Colonic mucosa (tissue), 4 donors: ENCODE measurements around the gene ARHGAP8. TPM values are rescaled to one million over a fixed set of nuclear protein-coding genes. Genes with fewer than 3 reads are reported as not detected.

ENCODE experiments used
- DNase-seq: peaks from one replicate; pipeline ENCODE4 v3.0.0-alpha.2; 2020
- H3K27ac ChIP-seq: fragments of 200-600 bp; one replicate; pipeline ENCODE4 v1.8.0; 2021
- H3K27me3 ChIP-seq: fragments of 200-600 bp; one replicate; pipeline ENCODE4 v1.8.0; 2021
- H3K36me3 ChIP-seq: fragments of 200-600 bp; one replicate; pipeline ENCODE4 v1.8.0; 2021
- H3K4me1 ChIP-seq: fragments of 200-600 bp; one replicate; pipeline ENCODE4 v1.8.0; 2021; ENCODE audit warnings: mild to moderate bottlenecking
- H3K4me3 ChIP-seq: fragments of 200-600 bp; one replicate; pipeline ENCODE4 v1.8.0; 2021
- H3K9ac ChIP-seq, 2 donors: one replicate each; pipeline ENCODE4 v1.7.0; 2013; ENCODE audit warnings: control low read depth in 2 of 2, low read depth in 2 of 2, low read length in 2 of 2
- H3K9me3 ChIP-seq: fragments of 200-600 bp; one replicate; pipeline ENCODE4 v1.8.0; 2021
- intact Hi-C: fragments of 100-400 bp; cut with DNase I; formaldehyde crosslinking; loops from one replicate; pipeline ENCODE4 v1.14.1; 2022
- total RNA-seq, 2 donors: library from RNA; stranded (reverse); fragmentation: NEBNext Ultra II Directional in 1 of 2; extraction: Animal tissue kit (Norgen Biotek cat#: 25700) in 1 of 2; gene quantifications; one replicate each; pipeline ENCODE4 v1.2.1, GENCODE V29; 2021
- TF ChIP-seq, protein P1 (sequence below): fragments of 200-600 bp; IDR thresholded peaks from one replicate; pipeline ENCODE4 v1.8.0; 2022; ENCODE audit warnings: antibody characterized with exemption, mild to moderate bottlenecking
- donor health status: healthy.
- donor health status: DM: no; HTN: no; CAD: no.
- donor health status: DM: no; HTN: no; CAD: no.

ARHGAP8 gene
- total RNA-seq, 2 donors from 2014 or later, result 38.4 to 69.9 TPM

DNA sequence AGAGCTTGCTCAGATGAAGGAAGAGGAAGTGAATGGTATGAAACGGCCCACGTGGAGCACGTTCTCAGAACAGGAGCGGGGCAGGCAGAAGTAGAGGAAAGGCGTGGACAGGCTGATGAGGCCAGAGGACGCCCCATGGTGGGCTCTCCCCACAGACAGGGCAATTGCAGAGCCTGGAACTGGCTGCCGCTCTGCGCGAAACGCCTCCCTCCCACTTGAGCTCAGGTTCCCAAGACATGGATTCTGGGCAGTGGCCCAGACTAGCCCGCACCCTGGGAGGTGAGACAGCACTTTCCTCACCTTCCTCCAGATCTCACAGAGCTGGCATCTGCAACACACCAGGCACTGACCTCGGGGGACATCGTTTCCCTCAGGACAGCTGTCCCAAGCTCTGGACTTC, 139.9 kb downstream of the ARHGAP8 start:
- H3K4me3 ChIP-seq, result no peak overlapping the region
- H3K9me3 ChIP-seq, result no peaks in the 10 kb centered on the region
- H3K36me3 ChIP-seq, result no peaks in the 10 kb centered on the region
- DNase-seq, result no peak
- H3K4me1 ChIP-seq, result no peaks in the 10 kb centered on the region
- intact Hi-C loops, result no loop called here
- no peaks in the 10 kb centered on the region for H3K27me3 ChIP-seq
- H3K27ac ChIP-seq, result no peak overlapping the region
- H3K9ac ChIP-seq, result no peak overlapping the region
- TF ChIP-seq, protein P1, sequence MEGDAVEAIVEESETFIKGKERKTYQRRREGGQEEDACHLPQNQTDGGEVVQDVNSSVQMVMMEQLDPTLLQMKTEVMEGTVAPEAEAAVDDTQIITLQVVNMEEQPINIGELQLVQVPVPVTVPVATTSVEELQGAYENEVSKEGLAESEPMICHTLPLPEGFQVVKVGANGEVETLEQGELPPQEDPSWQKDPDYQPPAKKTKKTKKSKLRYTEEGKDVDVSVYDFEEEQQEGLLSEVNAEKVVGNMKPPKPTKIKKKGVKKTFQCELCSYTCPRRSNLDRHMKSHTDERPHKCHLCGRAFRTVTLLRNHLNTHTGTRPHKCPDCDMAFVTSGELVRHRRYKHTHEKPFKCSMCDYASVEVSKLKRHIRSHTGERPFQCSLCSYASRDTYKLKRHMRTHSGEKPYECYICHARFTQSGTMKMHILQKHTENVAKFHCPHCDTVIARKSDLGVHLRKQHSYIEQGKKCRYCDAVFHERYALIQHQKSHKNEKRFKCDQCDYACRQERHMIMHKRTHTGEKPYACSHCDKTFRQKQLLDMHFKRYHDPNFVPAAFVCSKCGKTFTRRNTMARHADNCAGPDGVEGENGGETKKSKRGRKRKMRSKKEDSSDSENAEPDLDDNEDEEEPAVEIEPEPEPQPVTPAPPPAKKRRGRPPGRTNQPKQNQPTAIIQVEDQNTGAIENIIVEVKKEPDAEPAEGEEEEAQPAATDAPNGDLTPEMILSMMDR, result no peak

DNA sequence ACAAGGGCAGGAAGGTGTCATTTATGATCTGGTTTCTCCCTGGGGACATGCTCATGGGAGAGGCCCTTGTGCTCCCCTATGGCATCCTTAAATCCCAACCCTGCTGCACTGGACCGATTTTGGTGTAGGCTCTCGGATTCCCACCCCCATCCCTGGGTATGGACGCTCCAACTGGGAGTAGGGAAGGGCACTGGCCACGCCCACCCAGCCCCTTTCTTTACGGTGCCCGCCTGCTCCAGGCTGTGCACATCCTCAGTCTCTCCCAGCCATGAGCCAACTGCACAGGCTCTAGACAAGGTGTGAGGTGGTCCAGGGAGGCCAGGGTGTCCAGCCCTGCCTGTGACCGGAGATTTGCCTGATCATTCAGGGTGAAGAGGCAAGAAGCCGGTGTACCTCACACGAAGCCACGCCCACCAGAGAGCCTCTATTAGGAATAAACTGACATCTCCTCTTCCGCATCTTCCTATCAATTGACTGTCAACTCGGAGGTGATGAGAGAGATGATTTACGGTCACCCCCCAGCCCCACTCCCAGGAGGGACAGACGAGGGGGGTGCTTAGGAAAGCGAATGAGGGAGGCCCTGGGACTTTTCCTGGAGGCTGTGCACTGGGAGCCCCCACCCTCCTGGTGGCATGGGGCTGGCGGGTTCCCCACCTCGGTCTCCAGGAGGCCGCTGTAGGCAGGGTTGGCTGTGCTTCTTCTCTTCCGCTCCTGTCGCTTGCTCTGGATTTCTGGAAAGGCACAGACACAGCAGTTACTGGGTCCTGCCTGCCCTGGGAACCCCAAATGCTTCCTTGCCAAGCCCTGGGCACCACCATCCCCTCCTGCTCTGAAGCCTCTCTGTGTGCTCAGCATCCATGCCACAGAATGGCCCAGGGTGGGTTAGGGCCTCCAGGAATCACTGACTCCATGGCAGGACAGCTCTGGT, 140.7 kb downstream of the ARHGAP8 start:
- TF ChIP-seq, protein P1, result no peak
- Histone ChIP-seq H3K27me3 (no peaks in the 10 kb centered on the region), H3K27ac (no peak overlapping the region), H3K9me3 (no peaks in the 10 kb centered on the region), H3K4me3 (no peak overlapping the region), H3K4me1 (no peaks in the 10 kb centered on the region), H3K9ac (no peak overlapping the region), H3K36me3 (no peaks in the 10 kb centered on the region)
- intact Hi-C loops, result no loop called here
- DNase-seq, result no peak

DNA sequence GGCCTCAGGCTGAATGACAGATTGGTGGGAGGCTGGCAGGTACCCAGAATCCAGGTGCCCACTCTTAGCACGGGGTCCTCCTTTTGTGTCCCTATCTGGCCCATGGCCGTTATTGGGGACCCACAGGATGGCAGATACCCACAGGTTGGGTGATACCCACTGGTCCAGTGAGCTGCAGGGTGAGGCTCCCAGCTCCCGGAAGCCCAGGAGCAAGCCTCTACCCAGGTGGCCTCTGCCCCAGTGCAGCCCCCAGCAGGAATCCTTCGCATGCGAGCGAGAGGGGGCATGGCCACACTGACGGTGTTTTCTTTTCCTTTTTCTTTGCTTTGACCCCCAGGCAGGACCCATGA, 141.3 kb downstream of the ARHGAP8 start:
- Histone ChIP-seq H3K27ac (no peak overlapping the region), H3K4me3 (no peak overlapping the region), H3K27me3 (no peaks in the 10 kb centered on the region), H3K36me3 (no peaks in the 10 kb centered on the region), H3K9me3 (no peaks in the 10 kb centered on the region), H3K9ac (no peak overlapping the region), H3K4me1 (no peaks in the 10 kb centered on the region)
- DNase-seq, result no peak
- intact Hi-C loops, result no loop called here
- TF ChIP-seq, protein P1, result no peak

DNA sequence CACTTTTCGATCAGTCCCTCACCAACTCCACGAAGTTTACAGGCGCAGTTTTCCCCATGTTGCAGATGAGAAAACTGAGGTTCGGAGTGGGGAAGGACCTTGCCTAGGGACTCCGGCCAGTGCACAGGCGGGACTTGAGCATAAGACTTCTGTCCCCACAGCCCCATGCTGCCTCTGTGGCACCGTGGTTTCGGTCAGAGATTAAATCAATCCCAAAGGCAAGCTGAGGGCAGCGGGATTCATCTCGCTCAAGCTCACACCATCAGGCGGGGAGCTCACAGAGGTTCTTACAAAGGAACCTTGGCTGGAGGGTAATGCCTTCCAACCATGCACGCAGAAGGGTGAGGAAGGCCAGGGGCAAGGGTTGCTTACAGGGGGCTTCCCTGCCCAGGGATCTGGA, 141.9 kb downstream of the ARHGAP8 start:
- no peak overlapping the region for H3K9ac ChIP-seq
- no peaks in the 10 kb centered on the region for H3K27me3 ChIP-seq
- no peak overlapping the region for H3K4me3 ChIP-seq
- H3K36me3 ChIP-seq, result no peaks in the 10 kb centered on the region
- H3K27ac ChIP-seq, result no peak overlapping the region
- no peak for DNase-seq
- no peaks in the 10 kb centered on the region for H3K9me3 ChIP-seq
- intact Hi-C loops, result no loop called here
- H3K4me1 ChIP-seq, result no peaks in the 10 kb centered on the region
- TF ChIP-seq, protein P1, result no peak

DNA sequence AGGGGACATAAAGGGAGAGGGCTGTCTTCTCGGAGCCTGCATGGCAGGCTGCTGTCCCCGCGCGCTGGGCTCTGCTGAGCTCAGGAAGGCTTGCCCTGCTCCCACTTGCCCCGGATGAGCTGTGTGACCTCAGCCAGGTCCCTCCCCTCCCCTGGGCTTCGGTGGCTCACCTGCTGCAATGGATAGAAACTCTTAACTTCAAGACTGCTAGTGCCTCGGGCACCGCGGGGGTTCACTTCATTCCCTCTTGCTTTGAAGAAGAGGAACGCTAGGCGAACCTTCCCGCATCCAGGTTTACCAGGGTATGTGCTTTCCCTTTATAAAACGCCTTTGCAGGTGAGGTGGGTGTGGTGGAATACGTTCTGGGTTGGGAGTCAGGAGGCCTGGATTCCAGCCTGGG, 142.4 kb downstream of the ARHGAP8 start:
- DNase-seq, result no peak
- no peaks in the 10 kb centered on the region for H3K9me3 ChIP-seq
- TF ChIP-seq, protein P1, result no peak
- intact Hi-C loops, result no loop called here
- no peak overlapping the region for H3K27ac ChIP-seq
- no peaks in the 10 kb centered on the region for H3K27me3 ChIP-seq
- no peaks in the 10 kb centered on the region for H3K4me1 ChIP-seq
- H3K9ac ChIP-seq, result no peak overlapping the region
- no peaks in the 10 kb centered on the region for H3K36me3 ChIP-seq
- no peak overlapping the region for H3K4me3 ChIP-seq
